ENCODE measurements around the gene PITPNM3. TPM values are rescaled to one million over a fixed set of nuclear protein-coding genes. Genes with fewer than 3 reads are reported as not detected.

Gene PITPNM3
- polyA plus RNA-seq, 3 donors, result 0.29 TPM; not detected in 2

GRCh38 chr17:6561446-6561845 is 5.1 kb upstream of the PITPNM3 start:
- Histone ChIP-seq H3K9me3 (replicated peaks in 1 of 2; ENCODE audit: control insufficient read depth in 1 of 2, insufficient read depth in 1 of 2, low read length in 2 of 2) (peaks cover 0 to 5% of the 10 kb centered on the region in 2 donors), H3K4me1 (ENCODE audit: control insufficient read depth in 1 of 2, insufficient read depth in 2 of 2, low read length in 2 of 2) (no peaks in the 10 kb centered on the region), H3K27ac (ENCODE audit: low read depth in 1 of 2, low read length in 2 of 2) (no peak overlapping the region), H3K27me3 (ENCODE audit: control insufficient read depth in 2 of 2, insufficient read depth in 2 of 2, low read length in 2 of 2) (peaks cover 12 to 23% of the 10 kb centered on the region in 2 donors), H3K4me2 (replicated peaks; ENCODE audit: extremely low read depth, low read length, poor library complexity, severe bottlenecking) (no peak overlapping the region), H4K20me1 (ENCODE audit: insufficient read depth, low read length) (no peaks in the 10 kb centered on the region), H3K9ac (ENCODE audit: insufficient read depth, low read length, poor library complexity, severe bottlenecking) (no peak overlapping the region), H2AFZ (ENCODE audit: insufficient read depth, low read depth, low read length, poor library complexity, severe bottlenecking) (no peak overlapping the region), H3K79me2 (ENCODE audit: insufficient read depth, low read length) (no peaks in the 10 kb centered on the region), H3K4me3 (replicated peaks in 1 of 3; ENCODE audit: low read depth in 2 of 3, low read length in 3 of 3) (no peak overlapping the region), H3K36me3 (replicated peaks in 1 of 2; ENCODE audit: control insufficient read depth in 1 of 2, insufficient read depth in 2 of 2, low read length in 2 of 2) (no peaks in the 10 kb centered on the region)
- no peak overlapping the region for H3K4me3 Mint-ChIP-seq
- H3K27me3 Mint-ChIP-seq (ENCODE audit: low read depth in 3 of 3), result peaks cover 37 to 46% (median 41%) of the 10 kb centered on the region in 3 donors
- no peak for DNase-seq
- H3K4me1 Mint-ChIP-seq, result peaks cover 2% of the 10 kb centered on the region
- peaks cover 0 to 2% of the 10 kb centered on the region in 2 donors for H3K36me3 Mint-ChIP-seq
- H3K27ac Mint-ChIP-seq, result no peak overlapping the region
- intact Hi-C loops (cut with micrococcal nuclease), result no loop called here
- TF ChIP-seq CTCF (IDR thresholded peaks at IDR 0.05), result no peak
- H3K9me3 Mint-ChIP-seq, result peaks cover 5 to 22% (median 6%) of the 10 kb centered on the region in 7 donors

- H3K9me3 Mint-ChIP-seq, result peaks cover 5 to 22% (median 6%) of the 10 kb centered on the region in 7 donors
- no peak for DNase-seq
- Histone ChIP-seq H3K79me2 (ENCODE audit: insufficient read depth, low read length) (no peaks in the 10 kb centered on the region), H3K4me1 (ENCODE audit: control insufficient read depth in 1 of 2, insufficient read depth in 2 of 2, low read length in 2 of 2) (peaks cover 0 to 7% of the 10 kb centered on the region in 2 donors), H3K9ac (ENCODE audit: insufficient read depth, low read length, poor library complexity, severe bottlenecking) (no peak overlapping the region), H3K36me3 (replicated peaks in 1 of 2; ENCODE audit: control insufficient read depth in 1 of 2, insufficient read depth in 2 of 2, low read length in 2 of 2) (no peaks in the 10 kb centered on the region), H3K9me3 (replicated peaks in 1 of 2; ENCODE audit: control insufficient read depth in 1 of 2, insufficient read depth in 1 of 2, low read length in 2 of 2) (peaks cover 0 to 8% of the 10 kb centered on the region in 2 donors), H3K4me2 (replicated peaks; ENCODE audit: extremely low read depth, low read length, poor library complexity, severe bottlenecking) (no peak overlapping the region), H3K27me3 (ENCODE audit: control insufficient read depth in 2 of 2, insufficient read depth in 2 of 2, low read length in 2 of 2) (peaks cover 18 to 27% of the 10 kb centered on the region in 2 donors), H3K27ac (ENCODE audit: low read depth in 1 of 2, low read length in 2 of 2) (no peak overlapping the region), H4K20me1 (ENCODE audit: insufficient read depth, low read length) (no peaks in the 10 kb centered on the region), H3K4me3 (replicated peaks in 1 of 3; ENCODE audit: low read depth in 2 of 3, low read length in 3 of 3) (no peak overlapping the region), H2AFZ (ENCODE audit: insufficient read depth, low read depth, low read length, poor library complexity, severe bottlenecking) (no peak overlapping the region)
- peaks cover 3% of the 10 kb centered on the region for H3K4me1 Mint-ChIP-seq
- intact Hi-C loops (cut with micrococcal nuclease), result no loop called here
- no peak overlapping the region for H3K27ac Mint-ChIP-seq
- TF ChIP-seq CTCF (IDR thresholded peaks at IDR 0.05), result no peak
- H3K4me3 Mint-ChIP-seq, result no peak overlapping the region
- H3K36me3 Mint-ChIP-seq, result peaks cover 0 to 2% of the 10 kb centered on the region in 2 donors
- WGBS (ENCODE audit: insufficient coverage), result 85% methylated on average over 3 of the region's 3 CpGs
- peaks cover 41 to 51% (median 44%) of the 10 kb centered on the region in 3 donors for H3K27me3 Mint-ChIP-seq (ENCODE audit: low read depth in 3 of 3)
Observed at GRCh38 chr17:6560496-6560895, 4.1 kb upstream of the PITPNM3 start.
